HL-60 (cell line): ENCODE results near the gene KNSTRN.

Source experiments
- DNase-seq, 2 experiments: peaks; one replicate each; pipeline ENCODE4 v3.0.0-alpha.2; 2010 to 2020; ENCODE audit warnings: low read depth in 1 of 2, low spot score in 1 of 2
- H3K27ac ChIP-seq: fragments of 250-450 bp; sonication (Bioruptor Pico); replicated peaks from 2 replicates; pipeline ENCODE4 v1.5.1; 2020; ENCODE audit warnings: mild to moderate bottlenecking, moderate library complexity
- H3K27me3 ChIP-seq: fragments of 250-450 bp; sonication (Bioruptor Pico); 2 replicates; pipeline ENCODE4 v1.5.1; 2021; ENCODE audit warnings: mild to moderate bottlenecking, moderate library complexity; ENCODE audit not compliant: insufficient read depth, poor library complexity, severe bottlenecking
- H3K4me3 ChIP-seq: replicated peaks from 2 replicates; pipeline ENCODE4 v1.5.1; 2011; ENCODE audit warnings: mild to moderate bottlenecking, control low read depth, low read length; ENCODE audit not compliant: insufficient read depth
- CTCF ChIP-seq: IDR thresholded peaks from one replicate; pipeline ENCODE4 v1.5.1; 2011; ENCODE audit warnings: low read length, control low read depth, inconsistent platforms; ENCODE audit not compliant: insufficient read depth
- GABPA ChIP-seq: IDR thresholded peaks from 2 replicates; pipeline ENCODE4 v1.6.1; 2012; ENCODE audit warnings: low read depth
- POLR2AphosphoS5 ChIP-seq: IDR thresholded peaks from 2 replicates; pipeline ENCODE4 v1.6.1; 2012; ENCODE audit warnings: low read depth
- REST ChIP-seq: IDR thresholded peaks from 2 replicates; pipeline ENCODE4 v1.6.1; 2012; ENCODE audit warnings: low read depth; ENCODE audit not compliant: insufficient replicate concordance
- SPI1 ChIP-seq: IDR thresholded peaks from 2 replicates; pipeline ENCODE4 v1.6.1; 2012; ENCODE audit warnings: low read depth, mild to moderate bottlenecking, borderline replicate concordance

KNSTRN gene

GRCh38 chr15:40379853-40380252 is 2.7 kb upstream of the KNSTRN start:
- H3K4me3 ChIP-seq, result no peak overlapping the region
- peak in 1 of 2 experiments; percentile 40 for DNase-seq
- no peaks in the 10 kb centered on the region for H3K27me3 ChIP-seq
- no peak for TF ChIP-seq REST
- peak; percentile 51; the same call in 1 of the 2 replicates for TF ChIP-seq SPI1
- H3K27ac ChIP-seq, result no peak overlapping the region

GRCh38 chr15:40380636-40381035 is 1.9 kb upstream of the KNSTRN start:
- DNase-seq, result no peak
- no peaks in the 10 kb centered on the region for H3K27me3 ChIP-seq
- TF ChIP-seq CTCF (no peak), GABPA (no peak), SPI1 (no peak), POLR2AphosphoS5 (no peak), REST (no peak)
- H3K4me3 ChIP-seq, result no peak overlapping the region
- no peak overlapping the region for H3K27ac ChIP-seq

GRCh38 chr15:40381818-40382529 is 547 bp upstream of the KNSTRN start:
- no peak overlapping the region for H3K4me3 ChIP-seq
- no peak overlapping the region for H3K27ac ChIP-seq
- TF ChIP-seq REST, result no peak
- TF ChIP-seq CTCF, result no peak
- no peak for TF ChIP-seq GABPA
- no peak for TF ChIP-seq POLR2AphosphoS5
- TF ChIP-seq SPI1, result no peak
- DNase-seq, result no peak
- no peaks in the 10 kb centered on the region for H3K27me3 ChIP-seq

GRCh38 chr15:40386480-40386879 is 4.0 kb downstream of the KNSTRN start:
- H3K4me3 ChIP-seq, result no peak overlapping the region
- H3K27me3 ChIP-seq, result no peaks in the 10 kb centered on the region
- no peak for TF ChIP-seq GABPA
- no peak for TF ChIP-seq CTCF
- TF ChIP-seq SPI1, result no peak
- TF ChIP-seq POLR2AphosphoS5, result no peak
- no peak for TF ChIP-seq REST
- H3K27ac ChIP-seq, result no peak overlapping the region
- no peak for DNase-seq
